Fibroblast of villous mesenchyme (primary cell): ENCODE data around the gene IQCH. TPM values are rescaled to one million over a fixed set of nuclear protein-coding genes. Genes with fewer than 3 reads are reported as not detected.
A peak's percentile ranks its signal among the peaks of the same experiment; 100 is the strongest.

Experiments used
- DNase-seq: peaks from one replicate; pipeline ENCODE4 v3.0.0-alpha.2; 2010; ENCODE audit warnings: low read depth
- H3K4me3 ChIP-seq: 2 replicates; pipeline ENCODE4 v1.5.1; 2011; ENCODE audit warnings: low read depth, mild to moderate bottlenecking, low read length
- CTCF ChIP-seq: IDR thresholded peaks from 2 replicates; pipeline ENCODE4 v1.5.1; 2012; ENCODE audit warnings: low read depth, mild to moderate bottlenecking, low read length; ENCODE audit not compliant: insufficient read depth
- total RNA-seq: library from RNA; depleted of rRNA; stranded (reverse); fragments of >200 nt; gene quantifications from 2 replicates; pipeline ENCODE4 v1.2.3, GENCODE V29; 2012

IQCH gene
- total RNA-seq, 1 donor, result 4.7 TPM

- TF ChIP-seq CTCF, result no peak
- no peak for DNase-seq
- H3K4me3 ChIP-seq, result no peak overlapping the region
These were observed 226.2 kb downstream of the IQCH start for GRCh38 chr15:67480741-67481140.

- H3K4me3 ChIP-seq, result no peak overlapping the region
- no peak for DNase-seq
- no peak for TF ChIP-seq CTCF
These were observed 227.1 kb downstream of the IQCH start for GRCh38 chr15:67481680-67482079.

GRCh38 chr15:67495585-67495984, 241.0 kb downstream of the IQCH start:
- no peak for TF ChIP-seq CTCF
- no peak overlapping the region for H3K4me3 ChIP-seq
- DNase-seq, result no peak

- no peak overlapping the region for H3K4me3 ChIP-seq
- peak; percentile 45 for DNase-seq
These were observed 246.7 kb downstream of the IQCH start for GRCh38 chr15:67501177-67501835.

GRCh38 chr15:67501836-67502461, 247.4 kb downstream of the IQCH start:
- no peak for TF ChIP-seq CTCF
- no peak for DNase-seq
- no peak overlapping the region for H3K4me3 ChIP-seq

More at GRCh38 chr15:67501177-67501835, 246.7 kb downstream of the IQCH start:
- TF ChIP-seq CTCF, result peak; percentile 47

GRCh38 chr15:67504056-67504455, 249.5 kb downstream of the IQCH start:
- no peak for TF ChIP-seq CTCF
- no peak for DNase-seq
- H3K4me3 ChIP-seq, result no peak overlapping the region

GRCh38 chr15:67504796-67505195, 250.2 kb downstream of the IQCH start:
- H3K4me3 ChIP-seq, result no peak overlapping the region
- no peak for TF ChIP-seq CTCF
- peak; percentile 65 for DNase-seq
